IMR-90 (cell line): ENCODE data around the gene POLR1D.

Source experiments
- BHLHE40 ChIP-seq: fragments of 150-350 bp; IDR thresholded peaks from 2 replicates; pipeline ENCODE4 v1.6.1; 2016; ENCODE audit warnings: mild to moderate bottlenecking, low read depth, low read length
- CEBPB ChIP-seq: IDR thresholded peaks from 2 replicates; pipeline ENCODE4 v1.6.1; 2012; ENCODE audit warnings: low read depth, low read length, improper control_type of control experiment
- CHD1 ChIP-seq: IDR thresholded peaks from 2 replicates; pipeline ENCODE4 v1.6.1; 2012; ENCODE audit warnings: low read depth, low read length, improper control_type of control experiment
- ELK1 ChIP-seq: fragments of 150-350 bp; IDR thresholded peaks from 2 replicates; pipeline ENCODE4 v1.6.1; 2016; ENCODE audit warnings: low read depth, mild to moderate bottlenecking, low read length, moderate library complexity, borderline replicate concordance
- FOS ChIP-seq: fragments of 150-350 bp; IDR thresholded peaks from 2 replicates; pipeline ENCODE4 v1.6.1; 2016; ENCODE audit warnings: low read depth, low read length
- POLR2A ChIP-seq: IDR thresholded peaks from 2 replicates; pipeline ENCODE4 v1.6.1; 2012; ENCODE audit warnings: mild to moderate bottlenecking, low read depth, low read length
- RCOR1 ChIP-seq: IDR thresholded peaks from 2 replicates; pipeline ENCODE4 v1.6.1; 2012; ENCODE audit warnings: mild to moderate bottlenecking, low read length, improper control_type of control experiment; ENCODE audit not compliant: insufficient replicate concordance
- RFX5 ChIP-seq: IDR thresholded peaks from 2 replicates; pipeline ENCODE4 v1.8.0; 2012; ENCODE audit warnings: low read depth, mild to moderate bottlenecking, low read length, moderate library complexity
- TF ChIP-seq, protein P1 (sequence below): conservative IDR thresholded peaks from 2 replicates; pipeline ENCODE4 v1.5.1; 2012; ENCODE audit warnings: mild to moderate bottlenecking, low read depth, low read length, improper control_type of control experiment
- TF ChIP-seq, protein P2 (sequence below): fragments of 150-350 bp; IDR thresholded peaks from 2 replicates; pipeline ENCODE4 v1.6.1; 2017; ENCODE audit warnings: mild to moderate bottlenecking, antibody characterized with exemption, low read length, low read depth

DNA sequence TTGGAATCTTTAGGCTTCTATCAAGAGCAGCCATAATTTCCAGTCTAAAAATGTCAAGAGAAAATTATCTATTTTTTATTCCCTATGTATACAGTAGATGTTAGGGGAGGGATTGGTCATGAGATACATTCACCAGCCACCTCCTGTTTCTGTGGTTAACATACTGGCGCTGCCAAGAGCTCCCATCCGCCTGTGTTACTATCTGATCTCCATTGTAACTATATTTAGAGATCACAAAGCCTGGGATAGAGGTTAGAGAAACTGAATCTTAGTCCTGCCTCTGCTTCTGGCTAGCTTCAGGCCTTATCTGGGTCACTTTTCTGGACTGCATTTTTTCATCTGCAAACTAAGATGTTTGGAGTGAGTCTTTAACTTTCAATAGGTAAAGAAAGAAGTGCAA is 46.3 kb downstream of the POLR1D start:
- TF ChIP-seq, protein P1, sequence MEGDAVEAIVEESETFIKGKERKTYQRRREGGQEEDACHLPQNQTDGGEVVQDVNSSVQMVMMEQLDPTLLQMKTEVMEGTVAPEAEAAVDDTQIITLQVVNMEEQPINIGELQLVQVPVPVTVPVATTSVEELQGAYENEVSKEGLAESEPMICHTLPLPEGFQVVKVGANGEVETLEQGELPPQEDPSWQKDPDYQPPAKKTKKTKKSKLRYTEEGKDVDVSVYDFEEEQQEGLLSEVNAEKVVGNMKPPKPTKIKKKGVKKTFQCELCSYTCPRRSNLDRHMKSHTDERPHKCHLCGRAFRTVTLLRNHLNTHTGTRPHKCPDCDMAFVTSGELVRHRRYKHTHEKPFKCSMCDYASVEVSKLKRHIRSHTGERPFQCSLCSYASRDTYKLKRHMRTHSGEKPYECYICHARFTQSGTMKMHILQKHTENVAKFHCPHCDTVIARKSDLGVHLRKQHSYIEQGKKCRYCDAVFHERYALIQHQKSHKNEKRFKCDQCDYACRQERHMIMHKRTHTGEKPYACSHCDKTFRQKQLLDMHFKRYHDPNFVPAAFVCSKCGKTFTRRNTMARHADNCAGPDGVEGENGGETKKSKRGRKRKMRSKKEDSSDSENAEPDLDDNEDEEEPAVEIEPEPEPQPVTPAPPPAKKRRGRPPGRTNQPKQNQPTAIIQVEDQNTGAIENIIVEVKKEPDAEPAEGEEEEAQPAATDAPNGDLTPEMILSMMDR: no peak
- TF ChIP-seq POLR2A: no peak
- TF ChIP-seq RCOR1: no peak
- TF ChIP-seq ELK1: no peak
- TF ChIP-seq BHLHE40: no peak
- TF ChIP-seq RFX5: no peak
- TF ChIP-seq CHD1: no peak
- TF ChIP-seq CEBPB: no peak
- TF ChIP-seq, protein P2, sequence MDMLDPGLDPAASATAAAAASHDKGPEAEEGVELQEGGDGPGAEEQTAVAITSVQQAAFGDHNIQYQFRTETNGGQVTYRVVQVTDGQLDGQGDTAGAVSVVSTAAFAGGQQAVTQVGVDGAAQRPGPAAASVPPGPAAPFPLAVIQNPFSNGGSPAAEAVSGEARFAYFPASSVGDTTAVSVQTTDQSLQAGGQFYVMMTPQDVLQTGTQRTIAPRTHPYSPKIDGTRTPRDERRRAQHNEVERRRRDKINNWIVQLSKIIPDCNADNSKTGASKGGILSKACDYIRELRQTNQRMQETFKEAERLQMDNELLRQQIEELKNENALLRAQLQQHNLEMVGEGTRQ: no peak
- TF ChIP-seq FOS: no peak
